ENCODE data around the gene JMJD1C. TPM values are rescaled to one million over a fixed set of nuclear protein-coding genes. Genes with fewer than 3 reads are reported as not detected.

Gene JMJD1C
- total and polyA plus RNA-seq, 2 donors (not counting 3 experiments of a cell fraction or from before 2014, with no cell fraction given), result 32.1 to 97.1 TPM

GRCh38 chr10:63210611-63211196 lies 255.1 kb downstream of the JMJD1C start:
- peaks cover 54% of the 10 kb centered on the region for H3K4me1 ChIP-seq (ENCODE audit: control insufficient read depth, extremely low read depth, insufficient read depth, low read length)
- POLR2A ChIA-PET, result interaction anchor here (0.7 kb wide), 1 partner anchor 9 kb away, joined by 3 read pairs; no protein-coding TSS in a partner anchor

More at GRCh38 chr10:63210611-63211196, 255.1 kb downstream of the JMJD1C start:
- Histone ChIP-seq H3K36me3 (ENCODE audit: control insufficient read depth in 2 of 2, extremely low read depth in 1 of 2, insufficient read depth in 2 of 2, low read length in 2 of 2) (peaks cover 4 to 23% of the 10 kb centered on the region in 2 experiments), H3K79me2 (ENCODE audit: control insufficient read depth, insufficient read depth, low read length) (peaks cover 63% of the 10 kb centered on the region), H3K27me3 (ENCODE audit: control insufficient read depth in 2 of 2, insufficient read depth in 2 of 2, low read length in 2 of 2) (no peaks in the 10 kb centered on the region), H3K9ac (replicated peaks; ENCODE audit: extremely low read depth, insufficient read depth, low read length) (peak overlapping the region; percentile 19), H4K20me1 (replicated peaks; ENCODE audit: control insufficient read depth, extremely low read depth, insufficient read depth, low read length) (peaks cover 6% of the 10 kb centered on the region), H3K27ac (ENCODE audit: insufficient read depth, low read depth, low read length) (peak overlapping the region; percentile 87), H2AFZ (ENCODE audit: low read depth, low read length) (no peak overlapping the region), H3K4me3 (replicated peaks in 1 of 3; ENCODE audit: insufficient read depth in 1 of 3, low read depth in 1 of 3, low read length in 3 of 3) (no peak overlapping the region), H3K9me1 (replicated peaks; ENCODE audit: control insufficient read depth, extremely low read depth, insufficient read depth, low read length) (no peaks in the 10 kb centered on the region), H3K4me2 (ENCODE audit: insufficient read depth, low read length) (no peak overlapping the region), H3K9me3 (replicated peaks; ENCODE audit: control insufficient read depth, insufficient read depth, low read length) (no peaks in the 10 kb centered on the region)
- dilution Hi-C loops (cut with MboI; ENCODE audit: extremely low pct_ligation_motif_present, low sequenced_read_pairs), result loop anchor here (25.0 kb wide), 1 partner anchor 502 kb away; no protein-coding TSS in a partner anchor
- TF ChIP-seq POLR2A (IDR thresholded peaks at IDR 0.05; ENCODE audit: low read depth, low read length) (no peak), GATA2 (IDR thresholded peaks at IDR 0.05; ENCODE audit: insufficient read depth, insufficient read length, low read depth, low read length) (no peak), POLR2AphosphoS5 (IDR thresholded peaks at IDR 0.05; ENCODE audit: insufficient read depth, low read depth, low read length) (no peak), EZH2 (IDR thresholded peaks at IDR 0.05; ENCODE audit: borderline replicate concordance, low read depth, low read length, severe bottlenecking) (no peak), CTCF (IDR thresholded peaks at IDR 0.05; ENCODE audit: extremely low read depth in 1 of 2, insufficient read depth in 1 of 2, low read depth in 1 of 2, low read length in 2 of 2) (no peak), MYC (IDR thresholded peaks at IDR 0.05; ENCODE audit: low read depth, low read length) (no peak), FOS (IDR thresholded peaks at IDR 0.05; ENCODE audit: borderline replicate concordance, insufficient read depth, low read length) (no peak), JUN (IDR thresholded peaks at IDR 0.05; ENCODE audit: borderline replicate concordance, insufficient read depth, insufficient read length, low read depth) (no peak)
- TF ChIP-seq, protein P1, sequence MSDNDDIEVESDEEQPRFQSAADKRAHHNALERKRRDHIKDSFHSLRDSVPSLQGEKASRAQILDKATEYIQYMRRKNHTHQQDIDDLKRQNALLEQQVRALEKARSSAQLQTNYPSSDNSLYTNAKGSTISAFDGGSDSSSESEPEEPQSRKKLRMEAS (IDR thresholded peaks at IDR 0.05; ENCODE audit: insufficient read depth, insufficient read length), result no peak
- peak; percentile 86 for DNase-seq (ENCODE audit: low read depth, low spot score)
- BruUV-seq (replicated peaks), result no TSS peak
- CTCF ChIA-PET, result interaction anchor here (1.0 to 3.5 kb wide), 5 partner anchors 44 to 557 kb away, joined by 3 to 12 read pairs (median 6); no protein-coding TSS in a partner anchor
- FAIRE-seq, result no peak
- intact Hi-C loops (cut with micrococcal nuclease), result no loop called here

All from endothelial cell of umbilical vein (primary cell).